Measurements from ENCODE around the gene ZNF433.
"Not testable (repeated sequence)": the region's sequence is repeated elsewhere in the genome, so short reads cannot be mapped to it uniquely, and the experiment has no call there.

Gene ZNF433

GRCh38 chr19:12035220-12036172, at the start of gene ZNF433:
TSS of gene ZNF433 (minus strand) at chr19:12035679. CDS start at chr19:12035539, 140 bp downstream.
- peak; percentile 47 for DNase-seq

- DNase-seq: not testable (repeated sequence)
Measured at GRCh38 chr19:12083336-12083735, 47.9 kb upstream of the ZNF433 start.

GRCh38 chr19:12077375-12077774, 41.9 kb upstream of the ZNF433 start:
- DNase-seq: no peak

- not testable (repeated sequence) for DNase-seq
Measured at GRCh38 chr19:12076331-12076730, 40.9 kb upstream of the ZNF433 start.

GRCh38 chr19:12075538-12076139, 40.2 kb upstream of the ZNF433 start:
- no peak for DNase-seq

- no peak for DNase-seq
Measured at GRCh38 chr19:12064590-12065538, 29.4 kb upstream of the ZNF433 start, which contains the start of gene ZNF844. TSS of gene ZNF844 (plus strand) at chr19:12064731. CDS start at chr19:12064874, 143 bp downstream.

- no peak for DNase-seq
Measured at GRCh38 chr19:12055784-12056183, 20.3 kb upstream of the ZNF433 start.

GRCh38 chr19:12052497-12053169, 17.2 kb upstream of the ZNF433 start, which contains the start of gene ZNF878:
TSS of gene ZNF878 (minus strand) at chr19:12052961. CDS start at chr19:12052801, 160 bp downstream.
- DNase-seq: peak; percentile 13

GRCh38 chr19:12052091-12052496, 16.6 kb upstream of the ZNF433 start:
- DNase-seq: no peak

- no peak for DNase-seq
Measured at GRCh38 chr19:12047868-12048267, 12.4 kb upstream of the ZNF433 start.

- DNase-seq: no peak
Measured at GRCh38 chr19:12043752-12044422, 8.4 kb upstream of the ZNF433 start.

GRCh38 chr19:12042893-12043292, 7.4 kb upstream of the ZNF433 start:
- no peak for DNase-seq

GRCh38 chr19:12034620-12035019, 859 bp downstream of the ZNF433 start:
- no peak for DNase-seq

GRCh38 chr19:12034198-12034597, 1.3 kb downstream of the ZNF433 start:
- no peak for DNase-seq

- DNase-seq: no peak
Measured at GRCh38 chr19:12015753-12016116, 19.7 kb downstream of the ZNF433 start.

- no peak for DNase-seq
Measured at GRCh38 chr19:12015015-12015752, 20.3 kb downstream of the ZNF433 start.

GRCh38 chr19:12000152-12000981, 35.1 kb downstream of the ZNF433 start:
- no peak for DNase-seq

- no peak for DNase-seq
Measured at GRCh38 chr19:11995174-11995573, 40.3 kb downstream of the ZNF433 start.

GRCh38 chr19:11991921-11992320, 43.6 kb downstream of the ZNF433 start:
- not testable (repeated sequence) for DNase-seq

GRCh38 chr19:11989112-11989456, 46.4 kb downstream of the ZNF433 start:
- DNase-seq: no peak

Measured in NCI-H2171 (cell line).